BLaER1 (cell line): ENCODE measurements around the gene GRM8.

ENCODE experiments used
- H3K27ac ChIP-seq: shearing (Covaris generic); formaldehyde crosslinking; 2 replicates; pipeline ENCODE4 v1.8.1; 2022
- H3K27me3 ChIP-seq: shearing (Covaris generic); formaldehyde crosslinking; 2 replicates; pipeline ENCODE4 v1.8.1; 2022
- H3K36me3 ChIP-seq: shearing (Covaris generic); formaldehyde crosslinking; 2 replicates; pipeline ENCODE4 v1.8.1; 2022
- H3K4me1 ChIP-seq: shearing (Covaris generic); formaldehyde crosslinking; 2 replicates; pipeline ENCODE4 v1.8.1; 2022
- H3K4me2 ChIP-seq: shearing (Covaris generic); formaldehyde crosslinking; 2 replicates; pipeline ENCODE4 v1.8.1; 2022
- H3K4me3 ChIP-seq: shearing (Covaris generic); formaldehyde crosslinking; 2 replicates; pipeline ENCODE4 v1.8.1; 2022
- H3K9ac ChIP-seq: shearing (Covaris generic); formaldehyde crosslinking; 2 replicates; pipeline ENCODE4 v1.8.1; 2022
- H3K9me3 ChIP-seq: shearing (Covaris generic); formaldehyde crosslinking; 2 replicates; pipeline ENCODE4 v1.8.1; 2022
- H4K20me1 ChIP-seq: shearing (Covaris generic); formaldehyde crosslinking; 2 replicates; pipeline ENCODE4 v1.8.1; 2022
- Cebpa-rat ChIP-seq: shearing (Covaris generic); IDR thresholded peaks from 2 replicates; pipeline ENCODE4 v1.8.1; 2022

The GRM8 gene

DNA sequence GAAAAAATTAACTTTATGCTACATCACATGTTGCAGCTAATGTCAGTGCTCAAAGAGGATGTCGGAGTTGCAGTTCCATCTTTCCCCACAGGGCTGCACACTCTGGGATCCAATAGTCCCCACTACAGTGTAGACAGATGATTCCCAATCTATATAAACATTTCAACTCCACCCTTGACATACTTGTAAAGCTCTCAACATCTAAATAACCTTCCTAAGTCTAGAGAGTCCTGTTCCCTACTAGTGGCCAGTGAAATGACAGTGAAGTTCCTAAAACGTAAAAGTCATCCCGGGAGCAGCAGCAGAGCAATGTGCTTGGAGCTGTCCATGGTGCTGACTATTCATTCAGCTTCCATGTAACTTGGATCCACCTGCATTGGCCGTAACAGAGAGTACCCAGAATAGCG, 145.1 kb downstream of the GRM8 start:
- Histone ChIP-seq H3K27ac (no peak overlapping the region), H3K9me3 (peaks cover 1% of the 10 kb centered on the region; the same call in 1 of the 2 replicates), H3K9ac (no peak overlapping the region), H3K4me1 (no peaks in the 10 kb centered on the region), H3K4me3 (no peak overlapping the region), H3K27me3 (no peaks in the 10 kb centered on the region), H4K20me1 (no peaks in the 10 kb centered on the region), H3K4me2 (no peak overlapping the region), H3K36me3 (no peaks in the 10 kb centered on the region)
- no peak for TF ChIP-seq Cebpa-rat

DNA sequence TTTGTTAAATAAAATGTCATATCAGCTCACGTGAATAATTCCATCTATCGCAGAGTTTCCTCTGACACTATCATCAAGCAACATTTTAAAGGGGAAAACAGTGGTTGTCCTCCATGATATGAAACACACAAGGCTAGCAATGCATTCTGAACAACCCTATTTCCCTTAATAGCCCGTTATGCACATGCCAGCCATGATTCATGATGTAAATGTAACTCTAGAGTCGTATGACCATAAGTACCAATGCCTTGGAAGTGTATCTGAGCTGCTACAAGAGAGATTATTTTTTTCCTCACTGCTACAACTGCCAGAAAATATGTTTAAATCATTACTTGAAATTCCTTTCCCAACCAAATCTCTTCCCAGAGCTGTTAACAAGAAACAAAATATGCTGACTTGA, 159.4 kb downstream of the GRM8 start:
- H3K27ac ChIP-seq: no peak overlapping the region
- no peaks in the 10 kb centered on the region for H3K4me1 ChIP-seq
- no peak overlapping the region for H3K4me3 ChIP-seq
- H3K4me2 ChIP-seq: no peak overlapping the region
- no peaks in the 10 kb centered on the region for H3K36me3 ChIP-seq
- H3K27me3 ChIP-seq: no peaks in the 10 kb centered on the region
- no peaks in the 10 kb centered on the region for H3K9me3 ChIP-seq
- no peak for TF ChIP-seq Cebpa-rat
- H3K9ac ChIP-seq: no peak overlapping the region
- no peaks in the 10 kb centered on the region for H4K20me1 ChIP-seq

DNA sequence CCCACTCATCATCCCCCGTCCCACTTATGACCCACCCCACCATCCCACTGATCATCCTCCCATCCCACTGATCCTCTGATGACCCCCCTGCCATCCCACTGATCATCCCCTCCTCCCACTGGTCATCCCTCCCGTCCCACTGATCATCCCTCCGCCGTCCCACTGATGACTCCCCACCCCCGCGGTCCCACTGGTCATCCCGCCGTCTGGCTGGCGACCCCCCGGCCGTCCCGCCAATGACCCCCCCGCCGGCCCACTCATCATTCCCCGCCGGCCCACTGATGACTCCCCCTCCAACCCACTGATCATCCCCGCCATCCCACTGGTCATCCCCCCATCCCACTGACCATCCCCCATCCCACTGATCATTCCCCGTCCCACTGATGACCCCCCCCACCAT, 161.1 kb downstream of the GRM8 start:
- Histone ChIP-seq H3K27ac (no peak overlapping the region), H3K4me1 (no peaks in the 10 kb centered on the region), H3K9me3 (no peaks in the 10 kb centered on the region), H3K4me2 (no peak overlapping the region), H3K36me3 (no peaks in the 10 kb centered on the region), H4K20me1 (no peaks in the 10 kb centered on the region), H3K4me3 (no peak overlapping the region), H3K9ac (no peak overlapping the region), H3K27me3 (no peaks in the 10 kb centered on the region)
- TF ChIP-seq Cebpa-rat: no peak

DNA sequence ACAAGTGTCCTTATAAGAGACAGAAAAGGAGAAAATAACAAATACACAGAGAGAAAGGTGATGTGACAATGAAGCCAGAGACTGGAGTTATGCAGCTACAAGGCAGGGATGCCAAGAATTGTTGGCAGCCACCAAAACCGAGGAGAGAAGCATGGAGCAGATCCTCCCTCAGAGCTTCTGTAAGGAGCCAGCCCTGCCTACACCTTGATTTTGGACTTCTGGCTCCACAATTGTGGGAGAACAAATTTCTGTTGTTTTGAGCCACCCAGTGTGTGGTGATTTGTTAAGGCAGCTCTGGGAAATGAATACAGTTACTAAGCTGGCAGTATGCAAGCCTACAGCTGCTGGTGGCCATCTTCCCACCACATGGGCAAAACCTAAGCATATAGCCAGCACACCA, 163.6 kb downstream of the GRM8 start:
- Histone ChIP-seq H4K20me1 (no peaks in the 10 kb centered on the region), H3K36me3 (no peaks in the 10 kb centered on the region), H3K9ac (no peak overlapping the region), H3K27me3 (no peaks in the 10 kb centered on the region), H3K27ac (no peak overlapping the region), H3K4me3 (no peak overlapping the region), H3K4me2 (no peak overlapping the region), H3K9me3 (no peaks in the 10 kb centered on the region), H3K4me1 (no peaks in the 10 kb centered on the region)
- TF ChIP-seq Cebpa-rat: no peak

DNA sequence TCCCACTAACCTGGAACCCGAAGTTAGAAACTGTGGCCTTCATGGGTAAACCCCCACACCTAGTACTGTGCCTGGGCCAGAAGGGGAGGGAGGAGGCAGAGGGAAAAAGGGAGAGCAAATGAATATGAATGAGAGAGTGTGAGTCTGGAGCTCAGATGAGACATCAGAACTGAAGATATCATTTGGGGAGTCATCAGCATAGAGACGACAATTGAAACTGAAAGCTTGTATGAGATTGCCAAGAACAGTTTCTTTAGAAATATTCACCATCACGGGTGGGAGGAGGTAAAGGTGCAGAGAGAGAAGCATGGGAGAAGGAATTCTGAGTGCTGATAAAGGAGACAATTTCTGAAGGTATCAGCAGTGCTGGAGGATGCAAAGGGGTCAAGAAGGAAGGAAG, 171.2 kb downstream of the GRM8 start:
- no peak overlapping the region for H3K4me3 ChIP-seq
- H3K9me3 ChIP-seq: no peaks in the 10 kb centered on the region
- H3K27ac ChIP-seq: no peak overlapping the region
- no peaks in the 10 kb centered on the region for H3K27me3 ChIP-seq
- H3K9ac ChIP-seq: no peak overlapping the region
- no peaks in the 10 kb centered on the region for H3K36me3 ChIP-seq
- TF ChIP-seq Cebpa-rat: no peak
- H3K4me1 ChIP-seq: no peaks in the 10 kb centered on the region
- no peaks in the 10 kb centered on the region for H4K20me1 ChIP-seq
- no peak overlapping the region for H3K4me2 ChIP-seq

DNA sequence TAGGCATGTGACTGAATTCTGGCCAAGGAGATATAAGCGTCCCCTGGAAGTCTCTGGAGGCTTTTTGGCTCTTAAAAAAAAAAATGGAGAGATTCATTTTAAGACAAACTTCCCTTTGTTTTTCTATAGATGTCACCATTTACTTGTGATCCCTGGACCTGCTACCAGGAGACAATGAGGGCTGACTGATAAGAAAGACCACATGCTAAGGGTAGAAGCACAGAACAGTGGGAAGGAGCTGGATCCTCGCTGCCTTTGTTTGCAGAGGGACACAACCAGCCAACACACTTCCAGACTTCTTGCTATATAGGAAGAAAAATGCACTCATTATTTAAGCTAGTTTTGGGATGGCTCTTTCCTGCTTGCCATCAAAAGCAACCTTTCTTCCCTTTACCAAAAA, 172.2 kb downstream of the GRM8 start:
- Histone ChIP-seq H3K27me3 (no peaks in the 10 kb centered on the region), H4K20me1 (no peaks in the 10 kb centered on the region), H3K9me3 (no peaks in the 10 kb centered on the region), H3K4me1 (no peaks in the 10 kb centered on the region), H3K9ac (no peak overlapping the region), H3K4me3 (no peak overlapping the region), H3K27ac (no peak overlapping the region), H3K4me2 (no peak overlapping the region), H3K36me3 (no peaks in the 10 kb centered on the region)
- TF ChIP-seq Cebpa-rat: no peak

DNA sequence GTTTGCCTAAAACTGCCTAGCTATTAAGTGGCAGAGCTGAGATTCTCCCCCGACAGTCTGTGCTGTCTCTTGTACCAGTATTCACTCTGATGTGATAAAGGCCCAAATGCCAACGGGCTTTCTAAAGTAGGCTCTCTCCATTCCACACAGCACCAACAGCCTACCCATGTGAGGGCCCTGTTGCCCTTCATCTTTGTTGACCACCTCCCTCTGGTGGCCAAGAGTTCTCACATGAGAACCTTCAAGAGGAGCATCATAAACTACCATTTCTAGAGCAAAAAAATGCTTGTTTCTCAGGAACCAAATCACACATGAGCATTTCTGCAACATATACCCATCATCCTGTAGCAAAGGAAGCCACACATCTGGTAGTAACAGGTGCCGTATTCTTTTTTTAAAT, 185.8 kb downstream of the GRM8 start:
- H3K9ac ChIP-seq: no peak overlapping the region
- no peak overlapping the region for H3K4me3 ChIP-seq
- TF ChIP-seq Cebpa-rat: no peak
- H3K27ac ChIP-seq: no peak overlapping the region
- no peak overlapping the region for H3K4me2 ChIP-seq
- H4K20me1 ChIP-seq: no peaks in the 10 kb centered on the region
- no peaks in the 10 kb centered on the region for H3K27me3 ChIP-seq
- H3K4me1 ChIP-seq: no peaks in the 10 kb centered on the region
- peaks cover 5% of the 10 kb centered on the region; the same call in 1 of the 2 replicates for H3K9me3 ChIP-seq
- H3K36me3 ChIP-seq: no peaks in the 10 kb centered on the region

DNA sequence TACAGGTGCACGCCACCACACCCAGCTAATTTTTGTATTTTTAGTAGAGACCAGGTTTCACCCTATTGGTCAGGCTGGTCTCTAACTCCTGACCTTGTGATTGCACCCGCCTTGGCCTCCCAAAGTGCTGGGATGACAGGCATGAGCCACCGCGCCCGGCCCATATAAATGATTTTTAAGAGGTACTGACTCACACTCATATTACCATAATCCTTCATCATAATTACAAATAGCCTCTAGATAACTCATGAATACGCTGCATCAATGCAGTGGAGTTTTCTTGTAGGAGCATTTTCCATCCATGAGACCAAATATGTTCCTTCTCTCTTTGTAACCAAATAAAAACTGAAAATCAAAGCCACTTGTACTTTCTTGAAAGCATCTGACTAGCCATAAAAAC, 193.3 kb downstream of the GRM8 start:
- Histone ChIP-seq H3K9me3 (peaks cover 5% of the 10 kb centered on the region; the same call in 1 of the 2 replicates), H3K27me3 (no peaks in the 10 kb centered on the region), H3K4me2 (no peak overlapping the region), H3K27ac (no peak overlapping the region), H3K4me3 (no peak overlapping the region), H4K20me1 (no peaks in the 10 kb centered on the region), H3K36me3 (no peaks in the 10 kb centered on the region), H3K4me1 (no peaks in the 10 kb centered on the region), H3K9ac (no peak overlapping the region)
- TF ChIP-seq Cebpa-rat: no peak

DNA sequence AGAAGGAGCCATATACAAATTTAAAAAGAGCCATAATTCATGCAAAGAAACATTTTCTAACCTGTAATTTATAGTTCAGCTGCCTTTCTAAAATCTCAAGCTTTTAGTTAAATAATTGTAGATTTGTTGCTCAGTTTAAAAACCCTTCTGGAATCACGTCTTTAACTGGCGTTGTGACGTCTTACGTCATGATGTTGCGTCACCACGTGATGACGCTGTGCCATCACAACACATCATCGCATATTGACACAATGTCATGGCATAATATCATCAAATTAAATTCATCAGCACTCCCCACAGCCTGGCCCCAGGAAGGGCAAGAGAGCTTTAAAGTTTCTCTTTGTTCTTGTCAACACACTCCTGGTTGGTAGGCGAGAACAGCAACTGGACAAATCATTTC, 194.8 kb downstream of the GRM8 start:
- H4K20me1 ChIP-seq: no peaks in the 10 kb centered on the region
- H3K27me3 ChIP-seq: no peaks in the 10 kb centered on the region
- no peak overlapping the region for H3K27ac ChIP-seq
- no peaks in the 10 kb centered on the region for H3K4me1 ChIP-seq
- H3K36me3 ChIP-seq: no peaks in the 10 kb centered on the region
- no peak overlapping the region for H3K4me2 ChIP-seq
- no peak overlapping the region for H3K4me3 ChIP-seq
- no peak overlapping the region for H3K9ac ChIP-seq
- TF ChIP-seq Cebpa-rat: 0 out of 2 replicates have a peak, but pooled peaks have one; percentile 27
- H3K9me3 ChIP-seq: no peaks in the 10 kb centered on the region

DNA sequence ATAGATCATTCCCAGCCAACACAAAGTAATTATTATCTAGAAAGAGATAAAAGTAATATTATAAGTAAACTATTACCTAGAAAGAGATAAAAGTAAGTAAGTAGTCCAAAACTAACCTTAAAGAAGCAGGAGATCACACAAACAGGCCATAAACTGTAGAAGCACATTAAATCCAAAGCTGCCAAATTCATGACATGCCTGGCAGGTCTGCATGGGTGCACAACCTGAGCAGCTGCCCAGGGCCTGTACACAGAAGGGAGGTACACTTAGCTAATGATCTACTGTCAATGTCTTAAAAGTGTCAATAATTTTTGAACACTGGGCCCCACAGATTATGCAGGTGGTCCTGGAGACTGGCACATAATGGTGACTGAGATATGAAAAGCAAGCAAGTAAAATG, 196.5 kb downstream of the GRM8 start:
- H3K9ac ChIP-seq: no peak overlapping the region
- TF ChIP-seq Cebpa-rat: no peak
- no peaks in the 10 kb centered on the region for H3K36me3 ChIP-seq
- no peaks in the 10 kb centered on the region for H3K4me1 ChIP-seq
- no peak overlapping the region for H3K4me3 ChIP-seq
- H4K20me1 ChIP-seq: no peaks in the 10 kb centered on the region
- H3K27ac ChIP-seq: no peak overlapping the region
- H3K4me2 ChIP-seq: no peak overlapping the region
- no peaks in the 10 kb centered on the region for H3K27me3 ChIP-seq
- no peaks in the 10 kb centered on the region for H3K9me3 ChIP-seq

DNA sequence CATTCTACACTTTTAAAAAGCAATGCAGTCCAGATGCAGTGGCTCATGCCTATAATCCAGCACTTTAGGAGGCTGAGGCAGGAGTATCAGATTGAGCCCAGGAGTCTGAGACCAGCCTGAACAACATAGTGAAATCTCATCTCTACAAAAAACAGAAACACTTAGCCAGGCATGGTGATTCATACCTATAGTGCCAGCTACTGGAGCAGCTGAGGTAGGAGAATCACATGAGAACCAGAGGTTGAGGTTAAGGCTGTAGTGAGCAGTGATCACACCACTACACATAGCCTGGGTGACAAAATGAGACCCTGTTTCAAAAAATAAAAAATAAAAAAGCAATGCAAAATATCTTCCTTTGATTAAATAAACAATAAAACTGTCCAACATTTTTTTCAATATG, 205.2 kb downstream of the GRM8 start:
- Histone ChIP-seq H3K9ac (no peak overlapping the region), H3K27me3 (no peaks in the 10 kb centered on the region), H3K9me3 (no peaks in the 10 kb centered on the region), H3K36me3 (no peaks in the 10 kb centered on the region), H4K20me1 (no peaks in the 10 kb centered on the region), H3K27ac (no peak overlapping the region), H3K4me1 (no peaks in the 10 kb centered on the region), H3K4me3 (no peak overlapping the region), H3K4me2 (no peak overlapping the region)
- TF ChIP-seq Cebpa-rat: no peak
